SK-N-SH treated with all-trans-retinoic acid at 6 μM for 48 hours (cell line): Measurements from ENCODE around the gene FAM13A.

Experiments
- CREB5 ChIP-seq: fragments of 250-450 bp; sonication (Bioruptor Pico); IDR thresholded peaks from 2 replicates; pipeline ENCODE4 v1.5.1; 2020; ENCODE audit warnings: low read depth, mild to moderate bottlenecking, moderate library complexity
- ESRRG ChIP-seq: fragments of 250-450 bp; sonication (Bioruptor Pico); IDR thresholded peaks from 2 replicates; pipeline ENCODE4 v1.6.1; 2021; ENCODE audit warnings: mild to moderate bottlenecking
- ISL1 ChIP-seq: fragments of 250-450 bp; sonication (Bioruptor Pico); IDR thresholded peaks from 2 replicates; pipeline ENCODE4 v2.1.2; 2022; ENCODE audit warnings: mild to moderate bottlenecking, moderate library complexity
- OSR1 ChIP-seq: fragments of 250-450 bp; sonication (Bioruptor Pico); IDR thresholded peaks from 2 replicates; pipeline ENCODE4 v1.8.0; 2022; ENCODE audit warnings: moderate library complexity, mild to moderate bottlenecking, inconsistent platforms
- RARB ChIP-seq: fragments of 250-450 bp; sonication (Bioruptor Pico); IDR thresholded peaks from 2 replicates; pipeline ENCODE4 v1.8.0; 2021; ENCODE audit warnings: mild to moderate bottlenecking, moderate library complexity
- SNAI2 ChIP-seq: fragments of 250-450 bp; sonication (Bioruptor Pico); IDR thresholded peaks from 2 replicates; pipeline ENCODE4 v1.5.0; 2020; ENCODE audit warnings: mild to moderate bottlenecking, moderate library complexity
- TOX ChIP-seq: fragments of 250-450 bp; sonication (Bioruptor Pico); IDR thresholded peaks from 2 replicates; pipeline ENCODE4 v1.8.0; 2021; ENCODE audit warnings: mild to moderate bottlenecking, moderate library complexity, borderline replicate concordance
- ZNF565 ChIP-seq: fragments of 450-650 bp; formaldehyde crosslinking; conservative IDR thresholded peaks from 2 replicates; pipeline ENCODE4 v1.5.0; 2020; ENCODE audit warnings: low read depth, mild to moderate bottlenecking, moderate library complexity
- ZNF70 ChIP-seq: fragments of 450-650 bp; formaldehyde crosslinking; IDR thresholded peaks from 2 replicates; pipeline ENCODE4 v1.5.0; 2020; ENCODE audit warnings: mild to moderate bottlenecking, moderate library complexity
- TF ChIP-seq, protein P1 (sequence below): fragments of 250-450 bp; sonication (Bioruptor Pico); IDR thresholded peaks from 2 replicates; pipeline ENCODE4 v1.5.1; 2021; ENCODE audit warnings: mild to moderate bottlenecking, moderate library complexity

GRCh38 chr4:88836216-88836615 lies 220.8 kb downstream of the FAM13A start:
- no peak for TF ChIP-seq RARB (CRISPR knock-in tag)
- TF ChIP-seq, protein P1, sequence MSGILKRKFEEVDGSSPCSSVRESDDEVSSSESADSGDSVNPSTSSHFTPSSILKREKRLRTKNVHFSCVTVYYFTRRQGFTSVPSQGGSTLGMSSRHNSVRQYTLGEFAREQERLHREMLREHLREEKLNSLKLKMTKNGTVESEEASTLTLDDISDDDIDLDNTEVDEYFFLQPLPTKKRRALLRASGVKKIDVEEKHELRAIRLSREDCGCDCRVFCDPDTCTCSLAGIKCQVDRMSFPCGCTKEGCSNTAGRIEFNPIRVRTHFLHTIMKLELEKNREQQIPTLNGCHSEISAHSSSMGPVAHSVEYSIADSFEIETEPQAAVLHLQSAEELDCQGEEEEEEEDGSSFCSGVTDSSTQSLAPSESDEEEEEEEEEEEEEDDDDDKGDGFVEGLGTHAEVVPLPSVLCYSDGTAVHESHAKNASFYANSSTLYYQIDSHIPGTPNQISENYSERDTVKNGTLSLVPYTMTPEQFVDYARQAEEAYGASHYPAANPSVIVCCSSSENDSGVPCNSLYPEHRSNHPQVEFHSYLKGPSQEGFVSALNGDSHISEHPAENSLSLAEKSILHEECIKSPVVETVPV (CRISPR knock-in tag), result no peak
- no peak for TF ChIP-seq OSR1 (CRISPR knock-in tag)
- no peak for TF ChIP-seq ZNF70 (CRISPR knock-in tag)
- TF ChIP-seq TOX (CRISPR knock-in tag), result no peak
- TF ChIP-seq ZNF565, result no peak
- TF ChIP-seq SNAI2, result no peak
- TF ChIP-seq CREB5, result no peak
- TF ChIP-seq ESRRG (CRISPR knock-in tag), result no peak
- no peak for TF ChIP-seq ISL1
